ES-I3 (cell line): Measurements from ENCODE around the gene C22orf31.

Experiments used
- H3K36me3 ChIP-seq: 2 replicates; pipeline ENCODE4 v1.6.1; 2013; ENCODE audit warnings: mild to moderate bottlenecking, low read length, control low read depth, moderate library complexity; ENCODE audit not compliant: insufficient read depth
- H3K4me1 ChIP-seq: 2 replicates; pipeline ENCODE4 v1.6.1; 2013; ENCODE audit warnings: mild to moderate bottlenecking, control low read depth, low read length; ENCODE audit not compliant: insufficient read depth
- H3K9ac ChIP-seq: 2 replicates; pipeline ENCODE4 v1.6.1; 2013; ENCODE audit warnings: low read depth, mild to moderate bottlenecking, low read length, moderate library complexity
- H3K9me3 ChIP-seq: 2 replicates; pipeline ENCODE4 v1.6.1; 2013; ENCODE audit warnings: mild to moderate bottlenecking, low read length, moderate library complexity; ENCODE audit not compliant: control insufficient read depth, insufficient read depth

Gene C22orf31

GRCh38 chr22:29073618-29074275, 12.1 kb upstream of the C22orf31 start:
- Histone ChIP-seq H3K9me3 (no peaks in the 10 kb centered on the region), H3K36me3 (no peaks in the 10 kb centered on the region), H3K9ac (peak overlapping the region; percentile 60; the same call in 1 of the 2 replicates), H3K4me1 (peaks cover 6% of the 10 kb centered on the region; the same call in 1 of the 2 replicates)

- no peaks in the 10 kb centered on the region for H3K9me3 ChIP-seq
- peak within 1 kb of the TSS; percentile 60; the same call in 1 of the 2 replicates for H3K9ac ChIP-seq
- peaks cover 3% of the 10 kb centered on the region; the same call in 1 of the 2 replicates for H3K4me1 ChIP-seq
Measured at GRCh38 chr22:29072979-29073617, 11.5 kb upstream of the C22orf31 start, which contains the start of gene KREMEN1. Gene KREMEN1, plus strand, starts transcription at chr22:29073035. Its CDS starts 96 bp downstream, at chr22:29073131.

GRCh38 chr22:29072193-29072978, 10.8 kb upstream of the C22orf31 start:
- Histone ChIP-seq H3K36me3 (no peaks in the 10 kb centered on the region), H3K4me1 (peaks cover 3% of the 10 kb centered on the region; the same call in 1 of the 2 replicates), H3K9me3 (no peaks in the 10 kb centered on the region), H3K9ac (peak overlapping the region; percentile 37; the same call in 1 of the 2 replicates)

More at GRCh38 chr22:29072979-29073617, 11.5 kb upstream of the C22orf31 start, which contains the start of gene KREMEN1:
- H3K36me3 ChIP-seq, result no peaks in the 10 kb centered on the region

DNA sequence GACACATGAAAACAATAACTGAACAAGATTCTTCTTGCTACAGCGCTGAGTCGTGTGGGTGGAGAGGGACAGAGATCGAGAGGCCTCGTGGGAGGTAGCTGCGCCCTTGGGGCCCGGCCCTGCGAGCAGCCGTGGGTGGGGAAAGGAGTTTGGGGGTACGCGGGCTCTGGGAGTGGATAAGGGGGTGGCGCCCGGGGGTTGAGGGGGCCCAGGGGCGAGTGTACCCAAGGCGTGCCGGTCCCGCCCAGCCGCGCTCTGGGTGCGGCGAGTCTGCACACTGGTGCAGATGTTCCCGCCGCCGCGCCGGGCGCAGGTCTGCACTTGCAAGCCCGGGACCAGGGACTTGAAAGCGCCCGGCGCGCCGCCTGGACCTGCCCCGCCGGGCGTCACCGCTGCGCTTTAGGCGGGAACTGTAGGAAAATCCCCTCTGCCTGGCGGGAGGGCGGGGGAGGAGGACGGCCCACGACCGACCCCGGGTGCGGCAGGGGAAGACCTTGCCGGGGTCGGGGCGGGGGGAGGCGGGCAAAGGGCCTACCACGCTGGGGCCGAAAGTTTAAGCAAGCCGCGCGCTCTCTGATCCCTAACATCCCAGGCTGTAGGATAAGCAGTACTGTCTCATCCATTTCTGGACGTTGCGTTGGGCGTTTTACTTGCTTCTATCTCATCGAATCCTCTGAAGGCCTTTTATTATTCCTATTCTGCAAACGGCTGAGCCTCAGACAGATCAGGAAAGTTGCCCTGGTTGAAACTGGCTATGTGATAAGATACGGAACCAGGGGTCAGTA, 9.8 kb upstream of the C22orf31 start:
- Histone ChIP-seq H3K4me1 (peaks cover 3% of the 10 kb centered on the region; the same call in 1 of the 2 replicates), H3K36me3 (no peaks in the 10 kb centered on the region), H3K9ac (peak overlapping the region; percentile 37; the same call in 1 of the 2 replicates), H3K9me3 (no peaks in the 10 kb centered on the region)

DNA sequence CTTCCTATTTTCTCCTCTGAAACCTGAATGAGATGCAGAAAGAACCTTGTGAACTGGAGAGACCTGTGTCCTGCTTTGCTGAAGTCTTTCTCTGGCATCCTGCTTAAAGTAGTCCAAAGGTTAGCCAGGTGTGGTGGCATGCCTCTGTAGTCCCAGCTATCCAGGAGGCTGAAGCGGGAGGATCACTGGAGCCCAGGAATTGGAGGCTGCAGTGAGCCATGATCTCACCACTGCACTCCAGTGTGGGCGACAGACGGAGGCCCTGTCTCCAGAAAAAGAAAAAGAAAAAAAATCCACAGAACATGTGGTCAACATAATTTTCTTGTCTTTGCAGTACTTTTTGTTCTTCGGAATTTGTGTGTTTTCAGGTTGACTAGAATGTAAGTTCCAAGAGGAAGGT, 8.9 kb upstream of the C22orf31 start:
- H3K36me3 ChIP-seq, result no peaks in the 10 kb centered on the region
- no peaks in the 10 kb centered on the region for H3K9me3 ChIP-seq
- H3K4me1 ChIP-seq, result peaks cover 3% of the 10 kb centered on the region; the same call in 1 of the 2 replicates
- H3K9ac ChIP-seq, result no peak overlapping the region

DNA sequence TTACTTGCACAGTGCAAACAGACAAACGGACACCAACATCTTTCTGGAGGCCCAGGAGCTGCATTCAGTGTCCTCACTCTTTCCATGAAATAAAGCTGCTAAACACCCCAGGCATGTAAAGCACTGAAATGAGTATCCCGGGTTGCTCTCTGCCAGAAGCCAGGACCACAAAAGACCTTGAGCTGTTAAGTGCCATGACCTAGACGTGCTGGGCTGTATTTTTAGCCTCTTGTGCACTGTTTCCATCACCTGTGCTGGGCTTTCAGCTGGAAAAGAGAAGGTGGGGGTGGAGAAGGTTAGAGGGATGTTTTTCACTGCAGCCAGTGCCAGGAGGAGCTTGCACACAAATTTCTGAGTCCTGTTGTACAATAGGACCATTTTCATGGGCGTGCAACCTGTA, 7.8 kb upstream of the C22orf31 start:
- H3K9me3 ChIP-seq, result no peaks in the 10 kb centered on the region
- peaks cover 3% of the 10 kb centered on the region; the same call in 1 of the 2 replicates for H3K4me1 ChIP-seq
- no peak overlapping the region for H3K9ac ChIP-seq
- H3K36me3 ChIP-seq, result no peaks in the 10 kb centered on the region

DNA sequence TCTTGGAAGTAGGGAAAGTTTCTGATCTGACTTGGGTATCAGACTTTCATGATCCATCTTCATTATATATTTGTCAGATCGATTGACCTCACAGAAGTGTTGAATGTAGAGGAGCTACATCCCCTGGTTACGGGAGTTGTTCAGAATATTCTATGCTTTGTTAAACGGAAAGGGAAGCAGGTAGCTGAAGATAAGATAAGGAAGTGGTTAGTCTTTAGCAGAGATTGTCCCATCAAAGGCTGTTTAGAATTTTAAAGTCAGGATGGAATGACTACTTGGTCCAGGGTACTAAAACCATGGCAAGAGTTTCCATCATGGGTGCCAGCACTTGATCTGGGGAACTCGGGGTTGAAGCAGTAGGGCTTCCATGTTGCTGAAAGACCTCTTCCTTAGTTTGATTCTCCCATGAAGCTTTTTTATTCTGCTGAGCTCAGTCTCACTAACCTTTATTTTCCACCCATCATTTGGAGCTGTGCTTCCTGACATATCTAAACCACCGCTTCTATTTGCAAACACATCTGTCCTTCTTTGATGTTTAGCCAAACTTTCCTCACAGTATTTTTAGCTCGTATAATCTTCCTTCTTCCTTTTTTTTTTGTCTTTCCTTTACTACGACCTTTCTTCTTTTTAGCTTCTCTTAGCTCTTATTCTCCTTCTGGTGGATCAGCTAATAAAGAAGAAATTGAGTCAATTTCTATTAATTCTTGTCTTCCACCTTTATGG, 4.0 kb upstream of the C22orf31 start:
- Histone ChIP-seq H3K9me3 (no peaks in the 10 kb centered on the region), H3K36me3 (no peaks in the 10 kb centered on the region), H3K4me1 (0 out of 2 replicates have a peak, but pooled peaks cover 6% of the 10 kb centered on the region), H3K9ac (no peak overlapping the region)

DNA sequence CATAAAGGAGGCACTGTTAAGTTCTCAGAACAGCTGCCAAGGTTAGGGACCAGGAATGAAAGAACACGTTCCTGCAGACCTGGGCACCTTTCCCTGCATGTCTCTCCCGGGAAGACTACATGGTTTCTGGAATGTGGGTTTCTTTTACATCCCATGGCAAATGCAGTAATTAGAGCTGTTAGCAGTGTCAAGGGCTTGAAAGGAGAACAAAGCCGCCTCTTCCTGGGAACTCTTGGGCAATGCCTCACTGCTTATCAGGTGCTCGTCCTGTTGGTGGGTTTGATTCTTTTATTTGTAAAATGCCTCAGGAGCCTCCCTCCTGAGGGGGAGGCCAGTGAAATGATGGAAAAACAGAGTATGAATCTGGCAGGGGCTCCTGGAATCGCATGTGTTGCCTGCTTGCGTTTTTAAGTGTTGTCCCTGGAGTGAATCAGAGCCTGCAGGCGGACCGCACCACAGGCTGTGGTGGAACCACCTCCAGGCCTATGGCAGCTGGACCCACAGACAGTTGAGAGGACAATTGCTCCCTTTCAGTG, 723 bp upstream of the C22orf31 start:
- Histone ChIP-seq H3K9me3 (no peaks in the 10 kb centered on the region), H3K9ac (no peak overlapping the region), H3K36me3 (no peaks in the 10 kb centered on the region), H3K4me1 (0 out of 2 replicates have a peak, but pooled peaks cover 6% of the 10 kb centered on the region)

DNA sequence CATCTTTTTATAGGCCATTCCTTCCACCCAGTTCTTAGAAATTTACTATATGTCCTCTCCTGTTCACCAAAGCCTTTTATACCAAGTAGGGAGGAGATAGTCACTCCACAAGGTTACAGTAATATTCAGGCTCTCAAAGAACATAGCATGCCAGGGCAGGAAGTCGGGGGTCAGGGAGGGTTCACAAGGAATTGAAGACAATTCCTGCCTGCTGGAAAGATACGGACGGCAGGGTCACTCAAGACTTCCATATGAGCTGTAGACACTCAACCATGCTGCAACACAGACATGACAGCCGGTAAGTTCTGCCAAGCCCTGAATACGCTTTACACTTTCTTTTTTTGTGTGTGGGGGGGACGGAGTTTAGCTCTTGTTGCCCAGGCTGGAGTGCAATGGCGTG, 700 bp downstream of the C22orf31 start:
- Histone ChIP-seq H3K9me3 (no peaks in the 10 kb centered on the region), H3K4me1 (0 out of 2 replicates have a peak, but pooled peaks cover 6% of the 10 kb centered on the region), H3K9ac (no peak overlapping the region), H3K36me3 (no peaks in the 10 kb centered on the region)

GRCh38 chr22:29060251-29060869, 1.3 kb downstream of the C22orf31 start:
- H3K9ac ChIP-seq, result no peak overlapping the region
- H3K4me1 ChIP-seq, result 0 out of 2 replicates have a peak, but pooled peaks cover 8% of the 10 kb centered on the region
- H3K36me3 ChIP-seq, result no peaks in the 10 kb centered on the region
- no peaks in the 10 kb centered on the region for H3K9me3 ChIP-seq

DNA sequence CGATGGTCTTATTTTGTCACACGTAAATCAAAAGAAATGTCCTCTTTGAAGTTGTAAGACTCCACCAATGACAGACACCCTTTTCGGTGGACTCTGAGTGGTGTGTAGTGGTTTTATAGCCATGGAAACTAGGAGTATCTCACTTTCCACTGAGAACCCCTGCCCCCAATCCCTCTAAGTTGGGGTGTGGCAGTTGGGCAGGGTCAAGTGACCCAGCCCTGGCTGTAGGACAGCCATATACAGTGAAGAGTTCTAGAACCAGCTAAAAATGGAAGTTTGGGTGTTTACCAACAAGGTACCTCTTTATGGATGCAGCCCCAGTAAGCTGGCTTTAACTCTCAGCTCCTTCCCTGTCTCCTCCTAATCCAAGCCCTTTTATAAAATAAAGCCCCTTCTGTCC, 5.2 kb downstream of the C22orf31 start:
- H3K9ac ChIP-seq, result no peak overlapping the region
- H3K4me1 ChIP-seq, result 0 out of 2 replicates have a peak, but pooled peaks cover 4% of the 10 kb centered on the region
- no peaks in the 10 kb centered on the region for H3K9me3 ChIP-seq
- H3K36me3 ChIP-seq, result no peaks in the 10 kb centered on the region

DNA sequence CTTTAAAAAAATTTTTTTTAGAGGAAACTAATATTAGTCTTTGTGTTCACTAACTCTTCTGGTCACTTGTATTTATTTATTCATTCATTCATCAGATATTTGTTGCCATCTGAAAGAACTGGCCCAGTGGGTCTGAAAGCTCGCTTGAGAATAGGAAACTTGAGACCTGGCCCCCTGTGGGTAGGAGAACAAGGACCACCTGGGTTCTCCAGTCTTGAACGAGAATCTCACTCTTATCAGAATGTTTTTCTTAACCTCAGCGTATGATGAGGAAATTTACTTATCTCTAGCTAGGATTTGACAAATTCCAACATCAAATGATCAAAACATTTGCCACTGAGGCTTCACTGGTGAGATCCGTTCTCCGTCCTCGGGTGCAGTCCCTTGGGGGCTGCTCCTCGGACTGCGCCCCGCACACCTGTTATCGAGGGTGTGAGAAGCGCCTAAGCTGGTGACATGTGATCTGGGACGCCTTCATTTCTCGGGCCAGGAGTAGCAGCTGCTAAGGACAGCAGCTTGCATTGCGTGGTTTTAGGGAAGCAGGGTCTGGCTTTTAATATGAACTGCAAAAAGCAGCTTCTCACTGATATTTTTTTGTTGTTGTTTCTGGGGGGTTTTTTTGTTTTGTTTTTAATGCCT, 6.3 kb downstream of the C22orf31 start:
- Histone ChIP-seq H3K9me3 (no peaks in the 10 kb centered on the region), H3K36me3 (no peaks in the 10 kb centered on the region), H3K9ac (no peak overlapping the region), H3K4me1 (0 out of 2 replicates have a peak, but pooled peaks cover 4% of the 10 kb centered on the region)
